ENCODE data around the gene TCHP.

DNA sequence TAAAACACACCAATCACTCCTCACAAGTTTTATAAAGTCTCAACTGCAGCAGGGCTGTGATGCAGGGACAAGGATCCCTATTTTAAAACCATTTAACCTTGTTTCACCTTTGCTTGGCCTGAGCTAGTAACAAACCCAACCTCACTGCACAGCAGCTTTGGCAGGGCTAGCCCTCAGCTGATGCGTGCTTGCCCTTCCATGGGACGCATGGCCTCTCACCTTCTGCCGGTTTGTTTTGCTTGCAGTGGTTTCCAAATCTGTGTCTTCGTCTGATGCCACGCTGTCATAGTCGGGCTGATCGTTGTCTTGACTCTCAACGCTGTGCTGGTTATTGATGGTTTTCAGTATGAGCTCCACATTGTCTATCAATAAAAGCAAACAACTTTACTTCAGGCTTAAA is 52.8 kb downstream of the TCHP start:
- TF ChIP-seq, protein P1, sequence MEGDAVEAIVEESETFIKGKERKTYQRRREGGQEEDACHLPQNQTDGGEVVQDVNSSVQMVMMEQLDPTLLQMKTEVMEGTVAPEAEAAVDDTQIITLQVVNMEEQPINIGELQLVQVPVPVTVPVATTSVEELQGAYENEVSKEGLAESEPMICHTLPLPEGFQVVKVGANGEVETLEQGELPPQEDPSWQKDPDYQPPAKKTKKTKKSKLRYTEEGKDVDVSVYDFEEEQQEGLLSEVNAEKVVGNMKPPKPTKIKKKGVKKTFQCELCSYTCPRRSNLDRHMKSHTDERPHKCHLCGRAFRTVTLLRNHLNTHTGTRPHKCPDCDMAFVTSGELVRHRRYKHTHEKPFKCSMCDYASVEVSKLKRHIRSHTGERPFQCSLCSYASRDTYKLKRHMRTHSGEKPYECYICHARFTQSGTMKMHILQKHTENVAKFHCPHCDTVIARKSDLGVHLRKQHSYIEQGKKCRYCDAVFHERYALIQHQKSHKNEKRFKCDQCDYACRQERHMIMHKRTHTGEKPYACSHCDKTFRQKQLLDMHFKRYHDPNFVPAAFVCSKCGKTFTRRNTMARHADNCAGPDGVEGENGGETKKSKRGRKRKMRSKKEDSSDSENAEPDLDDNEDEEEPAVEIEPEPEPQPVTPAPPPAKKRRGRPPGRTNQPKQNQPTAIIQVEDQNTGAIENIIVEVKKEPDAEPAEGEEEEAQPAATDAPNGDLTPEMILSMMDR (IDR thresholded peaks at IDR 0.05; ENCODE audit: insufficient read depth, low read length, poor library complexity, severe bottlenecking) = no peak
- TF ChIP-seq EZH2phosphoT487 (conservative IDR thresholded peaks at IDR 0.05; ENCODE audit: low read length) = no peak
